Bronchial epithelial cell (primary cell): Measurements from ENCODE around the gene RABGAP1L. TPM values are rescaled to one million over a fixed set of nuclear protein-coding genes. Genes with fewer than 3 reads are reported as not detected.

Experiments
- DNase-seq: peaks from one replicate; pipeline ENCODE4 v3.0.0-alpha.2; 2010; ENCODE audit warnings: low read depth
- FAIRE-seq: peaks from 2 replicates; lab custom pipeline; 2011; peaks lifted over from hg19 to GRCh38; lab: Jason Lieb, UNC
- H3K27me3 ChIP-seq: 2 replicates; pipeline ENCODE4 v1.5.1; 2011; ENCODE audit warnings: low read length; ENCODE audit not compliant: control insufficient read depth, insufficient read depth
- H3K36me3 ChIP-seq: 2 replicates; pipeline ENCODE4 v1.5.1; 2011; ENCODE audit warnings: low read length; ENCODE audit not compliant: control insufficient read depth, insufficient read depth
- H3K4me3 ChIP-seq: 2 replicates; pipeline ENCODE4 v1.5.1; 2011; ENCODE audit warnings: mild to moderate bottlenecking, low read depth, low read length, control low read depth
- CTCF ChIP-seq: IDR thresholded peaks from 2 replicates; pipeline ENCODE4 v1.5.1; 2011; ENCODE audit warnings: mild to moderate bottlenecking, moderate library complexity, low read length, control low read depth, inconsistent platforms; ENCODE audit not compliant: insufficient read depth, severe bottlenecking
- total RNA-seq: library from RNA; depleted of rRNA; stranded (reverse); fragments of >200 nt; gene quantifications from 2 replicates; pipeline ENCODE4 v1.2.1, GENCODE V29; 2014

The RABGAP1L gene
- total RNA-seq, 1 donor from 2014 or later: 37.4 TPM

DNA sequence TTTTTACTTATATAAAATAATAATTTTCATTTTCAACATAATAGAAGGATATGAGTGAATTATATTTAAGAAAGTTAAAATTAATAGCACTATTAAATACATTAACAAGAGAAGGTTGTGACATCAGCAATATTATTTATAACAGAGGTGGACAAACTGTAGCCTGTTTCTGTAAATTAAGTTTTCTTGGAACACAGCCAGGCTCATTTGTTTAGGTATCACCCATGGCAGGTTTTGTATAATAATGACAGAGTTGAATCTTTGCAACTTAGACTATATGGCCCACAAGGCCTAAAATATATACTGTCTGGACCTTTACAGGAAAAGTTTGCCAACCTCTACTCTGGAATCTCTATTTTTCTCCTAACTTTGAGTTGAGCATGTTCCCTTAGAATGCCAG, 797.7 kb downstream of the RABGAP1L start:
- DNase-seq (no peak), FAIRE-seq (no peak)
- H3K36me3 ChIP-seq: no peaks in the 10 kb centered on the region
- H3K27me3 ChIP-seq: no peaks in the 10 kb centered on the region
- TF ChIP-seq CTCF: no peak
- no peak overlapping the region for H3K4me3 ChIP-seq

DNA sequence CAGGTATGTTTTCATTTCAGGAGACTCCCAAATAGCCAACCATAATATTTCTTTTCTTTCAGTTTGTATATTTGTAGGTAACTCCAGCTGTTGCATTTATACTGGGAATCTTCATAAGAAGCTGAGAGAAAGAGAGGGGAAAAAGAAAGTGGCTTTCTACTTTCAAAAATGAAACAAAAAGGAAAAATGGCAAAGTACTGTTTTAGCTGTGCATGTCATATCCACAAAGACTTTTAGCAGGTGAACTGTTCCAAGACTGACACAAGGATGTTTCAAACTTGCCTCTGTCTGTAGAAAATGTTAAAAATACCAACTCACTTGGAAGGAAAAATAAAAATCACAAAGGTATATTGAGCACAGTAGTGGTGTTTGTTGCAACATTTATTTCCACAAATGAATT, 798.5 kb downstream of the RABGAP1L start:
- H3K36me3 ChIP-seq: no peaks in the 10 kb centered on the region
- no peak for TF ChIP-seq CTCF
- DNase-seq (no peak), FAIRE-seq (no peak)
- no peaks in the 10 kb centered on the region for H3K27me3 ChIP-seq
- no peak overlapping the region for H3K4me3 ChIP-seq

DNA sequence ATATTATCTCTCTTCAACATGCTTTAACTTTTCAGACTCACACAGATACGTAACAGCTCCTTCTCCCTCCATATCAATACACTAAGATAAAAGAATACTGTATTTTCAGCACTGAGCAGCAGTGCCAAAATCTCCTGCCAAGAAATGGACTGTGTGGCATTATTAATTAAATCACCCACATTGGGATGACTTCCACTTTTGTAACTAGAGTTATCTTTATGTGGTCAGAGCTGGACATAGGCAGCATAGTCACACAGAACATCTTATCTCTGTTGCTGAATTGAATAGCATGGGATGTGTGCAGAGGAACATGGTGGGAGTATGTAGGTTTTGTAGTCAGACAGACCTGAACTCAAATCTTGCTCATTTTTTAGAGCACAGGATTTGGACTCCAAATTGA, 799.1 kb downstream of the RABGAP1L start:
- no peak for FAIRE-seq
- no peak overlapping the region for H3K4me3 ChIP-seq

DNA sequence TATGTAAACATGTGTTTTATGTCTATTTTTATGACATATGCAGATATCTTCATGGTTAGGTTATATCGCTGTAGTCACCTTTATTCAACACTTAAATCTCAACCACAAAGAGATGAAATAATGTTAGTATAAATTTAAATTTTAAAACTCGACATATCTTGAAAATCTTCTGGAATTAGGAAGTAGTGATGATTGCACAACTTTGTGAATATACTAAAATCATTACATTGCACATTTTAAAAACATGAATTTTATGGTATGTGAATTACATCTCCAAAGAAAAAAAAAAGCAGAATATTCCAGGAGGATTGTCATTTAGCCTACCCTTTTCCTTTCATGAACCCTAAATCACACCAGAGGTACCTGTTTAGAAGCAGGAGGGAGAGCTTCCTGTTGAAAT, 801.0 kb downstream of the RABGAP1L start:
- DNase-seq: no peak
- Histone ChIP-seq H3K4me3 (no peak overlapping the region), H3K27me3 (no peaks in the 10 kb centered on the region), H3K36me3 (no peaks in the 10 kb centered on the region)
- TF ChIP-seq CTCF: no peak
- FAIRE-seq: no peak

More for the DNA sequence above, 799.1 kb downstream of the RABGAP1L start:
- no peaks in the 10 kb centered on the region for H3K36me3 ChIP-seq
- no peak for TF ChIP-seq CTCF
- no peak for DNase-seq
- no peaks in the 10 kb centered on the region for H3K27me3 ChIP-seq

- DNase-seq: no peak
- no peak for FAIRE-seq
- Histone ChIP-seq H3K4me3 (no peak overlapping the region), H3K27me3 (no peaks in the 10 kb centered on the region), H3K36me3 (no peaks in the 10 kb centered on the region)
- TF ChIP-seq CTCF: no peak
Observed at GRCh38 chr1:174963529-174964125, 804.3 kb downstream of the RABGAP1L start.
